Panc1 (cell line): ENCODE measurements around the gene MPIG6B.

ENCODE experiments used
- CTCF ChIP-seq: fragments of 450-650 bp; IDR thresholded peaks from 2 replicates; pipeline ENCODE4 v1.5.1; 2017; ENCODE audit warnings: mild to moderate bottlenecking
- POLR2AphosphoS5 ChIP-seq: IDR thresholded peaks from 2 replicates; pipeline ENCODE4 v1.6.1; 2012; ENCODE audit warnings: mild to moderate bottlenecking, low read depth, low read length, moderate library complexity
- REST ChIP-seq, 2 experiments: IDR thresholded peaks; 2 replicates each; pipeline ENCODE4 v1.6.1; 2011 to 2012; ENCODE audit warnings: low read depth in 2 of 2, control low read depth in 1 of 2, low read length in 1 of 2, mild to moderate bottlenecking in 1 of 2, moderate library complexity in 1 of 2; ENCODE audit not compliant: insufficient read depth in 1 of 2
- SIN3A ChIP-seq: IDR thresholded peaks from 2 replicates; pipeline ENCODE4 v1.6.1; 2012; ENCODE audit warnings: low read depth, mild to moderate bottlenecking, low read length, moderate library complexity, borderline replicate concordance; ENCODE audit not compliant: insufficient read depth
- TCF7L2 ChIP-seq: IDR thresholded peaks from 2 replicates; pipeline ENCODE4 v1.6.1; 2011; ENCODE audit warnings: mild to moderate bottlenecking, low read depth, low read length, inconsistent platforms

GRCh38 chr6:31744422-31744821 is 21.2 kb downstream of the MPIG6B start:
- no peak for TF ChIP-seq POLR2AphosphoS5
- TF ChIP-seq CTCF = no peak
- TF ChIP-seq REST (IDR thresholded peaks at IDR 0.05; ENCODE audit: insufficient read depth in 1 of 2, low read depth in 2 of 2, low read length in 1 of 2) = no peak
- no peak for TF ChIP-seq SIN3A
- no peak for TF ChIP-seq TCF7L2
